Type B pancreatic cell (in vitro differentiated cells): Measurements from ENCODE around the gene GNG2. TPM values are rescaled to one million over a fixed set of nuclear protein-coding genes. Genes with fewer than 3 reads are reported as not detected.

ENCODE experiments used
- DNase-seq: peaks from one replicate; pipeline ENCODE4 v3.0.0; 2021; ENCODE audit warnings: mixed read lengths; ENCODE audit not compliant: unreplicated experiment; ENCODE audit errors: extremely low spot score
- H3K27ac Mint-ChIP-seq: 2 replicates; pipeline ENCODE4 v1.8.0; 2021; ENCODE audit warnings: mild to moderate bottlenecking, mixed read lengths
- H3K27me3 Mint-ChIP-seq: 2 replicates; pipeline ENCODE4 v1.8.0; 2021; ENCODE audit warnings: mixed read lengths
- H3K36me3 Mint-ChIP-seq: 2 replicates; pipeline ENCODE4 v1.8.0; 2021; ENCODE audit warnings: mixed read lengths
- H3K4me1 Mint-ChIP-seq: one replicate; pipeline ENCODE4 v1.8.0; 2021; ENCODE audit warnings: mixed read lengths; ENCODE audit not compliant: unreplicated experiment
- H3K4me3 Mint-ChIP-seq: 2 replicates; pipeline ENCODE4 v1.8.0; 2021; ENCODE audit warnings: mild to moderate bottlenecking, mixed read lengths
- H3K9me3 Mint-ChIP-seq: 2 replicates; pipeline ENCODE4 v1.8.0; 2021; ENCODE audit warnings: mixed read lengths
- CTCF ChIP-seq: fragments of 200-600 bp; sonication (generic); conservative IDR thresholded peaks from 2 replicates; pipeline ENCODE4 v1.5.0; 2021; ENCODE audit warnings: antibody characterized with exemption, mild to moderate bottlenecking
- total RNA-seq: library from RNA; stranded (reverse); gene quantifications from 2 replicates; pipeline ENCODE4 v1.2.1, GENCODE V29; 2021; ENCODE audit warnings: low replicate concordance

The GNG2 gene
- total RNA-seq, 1 donor from 2014 or later = 45.3 TPM

GRCh38 chr14:52006361-52006760 lies 145.9 kb downstream of the GNG2 start:
- H3K9me3 Mint-ChIP-seq = no peaks in the 10 kb centered on the region
- no peak overlapping the region for H3K27ac Mint-ChIP-seq
- H3K36me3 Mint-ChIP-seq = peaks cover 36% of the 10 kb centered on the region
- no peaks in the 10 kb centered on the region for H3K4me1 Mint-ChIP-seq
- TF ChIP-seq CTCF = no peak
- no peaks in the 10 kb centered on the region for H3K27me3 Mint-ChIP-seq
- DNase-seq = no peak
- no peak overlapping the region for H3K4me3 Mint-ChIP-seq

- DNase-seq = no peak
- Mint-ChIP-seq H3K4me1 (no peaks in the 10 kb centered on the region), H3K4me3 (no peak overlapping the region), H3K36me3 (peaks cover 39% of the 10 kb centered on the region), H3K27me3 (no peaks in the 10 kb centered on the region), H3K9me3 (no peaks in the 10 kb centered on the region), H3K27ac (no peak overlapping the region)
- TF ChIP-seq CTCF = no peak
Observed at GRCh38 chr14:52007211-52007610, 146.8 kb downstream of the GNG2 start.

GRCh38 chr14:52007637-52008036 lies 147.2 kb downstream of the GNG2 start:
- H3K27ac Mint-ChIP-seq = no peak overlapping the region
- no peak for DNase-seq
- H3K4me1 Mint-ChIP-seq = no peaks in the 10 kb centered on the region
- peaks cover 39% of the 10 kb centered on the region for H3K36me3 Mint-ChIP-seq
- no peak overlapping the region for H3K4me3 Mint-ChIP-seq
- H3K27me3 Mint-ChIP-seq = no peaks in the 10 kb centered on the region
- no peak for TF ChIP-seq CTCF
- no peaks in the 10 kb centered on the region for H3K9me3 Mint-ChIP-seq

GRCh38 chr14:52008136-52008535 lies 147.7 kb downstream of the GNG2 start:
- H3K27me3 Mint-ChIP-seq = no peaks in the 10 kb centered on the region
- H3K9me3 Mint-ChIP-seq = no peaks in the 10 kb centered on the region
- DNase-seq = no peak
- H3K4me1 Mint-ChIP-seq = peaks cover under 1% of the 10 kb centered on the region
- peaks cover 39% of the 10 kb centered on the region for H3K36me3 Mint-ChIP-seq
- TF ChIP-seq CTCF = no peak
- no peak overlapping the region for H3K27ac Mint-ChIP-seq
- H3K4me3 Mint-ChIP-seq = no peak overlapping the region

GRCh38 chr14:52010173-52010693 lies 149.8 kb downstream of the GNG2 start:
- no peak overlapping the region for H3K4me3 Mint-ChIP-seq
- H3K9me3 Mint-ChIP-seq = no peaks in the 10 kb centered on the region
- H3K36me3 Mint-ChIP-seq = peaks cover 49% of the 10 kb centered on the region
- DNase-seq = no peak
- H3K27me3 Mint-ChIP-seq = no peaks in the 10 kb centered on the region
- H3K27ac Mint-ChIP-seq = no peak overlapping the region
- peaks cover 17% of the 10 kb centered on the region for H3K4me1 Mint-ChIP-seq
- no peak for TF ChIP-seq CTCF

GRCh38 chr14:52011523-52011922 lies 151.1 kb downstream of the GNG2 start:
- no peak overlapping the region for H3K4me3 Mint-ChIP-seq
- H3K36me3 Mint-ChIP-seq = peaks cover 40% of the 10 kb centered on the region

More at GRCh38 chr14:52011523-52011922, 151.1 kb downstream of the GNG2 start:
- TF ChIP-seq CTCF = no peak
- no peak overlapping the region for H3K27ac Mint-ChIP-seq
- peaks cover 26% of the 10 kb centered on the region for H3K4me1 Mint-ChIP-seq
- no peaks in the 10 kb centered on the region for H3K27me3 Mint-ChIP-seq
- no peak for DNase-seq
- no peaks in the 10 kb centered on the region for H3K9me3 Mint-ChIP-seq
